ENCODE measurements around the gene AKR7A2. TPM values are rescaled to one million over a fixed set of nuclear protein-coding genes. Genes with fewer than 3 reads are reported as not detected.
"Not testable (repeated sequence)": the region's sequence is repeated elsewhere in the genome, so short reads cannot be mapped to it uniquely, and the experiment has no call there.

AKR7A2 gene
- total RNA-seq, 1 experiment from 2014 or later = 124 TPM

DNA sequence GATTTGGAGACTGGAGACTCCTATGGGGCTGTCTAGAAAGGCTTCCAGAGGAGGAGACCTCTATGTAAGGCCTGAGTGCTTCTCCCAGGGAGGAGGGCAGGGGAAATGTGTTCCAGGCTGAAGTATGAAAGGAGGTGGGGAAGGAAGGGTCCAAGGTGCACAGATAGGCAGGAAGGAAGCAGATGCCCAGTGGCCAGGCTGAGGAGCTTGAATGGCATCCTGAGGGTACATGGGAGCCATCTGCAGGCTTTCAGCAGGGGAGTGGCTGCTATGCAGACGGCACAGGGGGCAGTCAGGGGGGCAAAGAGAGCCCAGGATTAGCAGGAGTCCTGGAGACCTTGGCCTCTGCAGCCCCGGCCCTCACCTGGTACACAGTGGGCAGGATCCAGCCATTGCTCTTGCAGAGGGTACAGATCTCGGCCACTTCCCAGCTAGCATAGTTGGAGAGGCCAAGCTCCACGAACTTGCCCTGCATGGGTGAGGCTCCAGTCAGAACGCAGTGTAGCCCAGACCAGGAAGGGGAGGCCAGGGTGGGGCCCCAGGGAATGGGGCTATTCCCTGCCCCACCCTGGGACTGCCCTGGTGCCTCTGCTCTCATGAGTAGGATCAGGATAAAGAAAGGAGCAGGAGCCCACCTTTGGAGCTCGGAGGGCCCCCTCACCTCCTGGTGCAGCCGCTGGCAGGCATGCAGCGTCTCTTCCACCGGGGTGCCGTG lies 4.0 kb downstream of the AKR7A2 start:
- no peak for DNase-seq (ENCODE audit: low read depth)

DNA sequence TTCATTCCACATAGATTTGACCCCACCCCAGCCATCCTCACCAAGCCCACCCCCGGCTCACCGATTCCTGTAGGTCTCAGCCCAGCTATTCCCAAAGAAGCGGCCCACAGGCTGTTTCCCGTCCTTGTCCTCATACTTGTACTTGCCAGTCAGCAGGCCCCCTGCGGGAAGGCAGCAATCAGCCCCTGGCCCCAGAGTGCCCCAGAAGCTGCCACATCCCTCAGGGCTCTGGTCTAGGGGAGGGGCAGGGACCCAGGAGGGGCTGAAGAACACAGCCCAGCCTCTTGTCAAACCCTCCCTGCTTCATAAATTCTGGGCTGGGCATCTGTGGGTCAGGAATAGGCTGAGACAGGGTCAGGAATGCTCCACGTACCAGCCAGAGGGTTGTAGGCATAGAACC lies 5.0 kb downstream of the AKR7A2 start:
- no peak for DNase-seq (ENCODE audit: low read depth)

DNA sequence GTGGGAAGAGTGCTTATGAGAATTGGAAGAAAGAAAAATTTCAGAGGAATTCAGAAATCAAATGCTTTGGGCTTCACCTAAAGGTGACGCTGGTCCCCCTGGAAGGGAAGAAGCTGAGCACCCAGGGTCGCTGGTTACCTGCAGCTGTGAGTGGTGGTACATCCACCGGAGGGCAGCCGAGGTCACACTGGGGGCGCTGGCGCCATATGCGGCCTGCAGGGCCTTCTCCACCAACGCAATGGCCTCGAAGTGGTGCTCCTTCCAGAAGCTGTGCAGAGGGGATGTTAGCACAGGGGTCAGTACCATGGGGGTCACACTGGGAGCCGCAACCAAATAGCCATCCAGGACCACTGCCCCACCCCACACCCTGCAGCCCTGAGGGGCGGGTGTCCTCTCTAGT lies 6.1 kb downstream of the AKR7A2 start:
- DNase-seq (ENCODE audit: low read depth) = no peak

DNA sequence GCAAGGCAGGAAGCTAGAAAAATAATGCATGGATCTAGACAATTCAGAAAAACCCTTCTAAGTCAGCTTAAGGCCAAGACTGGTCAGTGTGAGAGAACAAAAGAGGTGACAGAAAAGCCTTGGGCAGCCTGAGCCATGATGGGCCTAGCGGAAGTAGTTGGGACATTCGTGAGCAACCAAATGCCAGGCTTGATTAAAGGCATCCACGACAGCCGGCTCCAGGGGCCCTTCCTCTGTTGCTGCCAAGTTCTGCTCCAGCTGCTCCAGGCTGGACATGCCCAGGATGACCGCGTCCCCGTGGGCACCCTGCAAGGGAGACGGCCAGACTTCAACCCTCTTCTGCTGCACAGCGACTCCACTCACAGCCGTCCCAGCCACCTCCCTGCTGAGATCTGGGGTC lies 7.9 kb downstream of the AKR7A2 start:
- DNase-seq (ENCODE audit: low read depth) = not testable (repeated sequence)

DNA sequence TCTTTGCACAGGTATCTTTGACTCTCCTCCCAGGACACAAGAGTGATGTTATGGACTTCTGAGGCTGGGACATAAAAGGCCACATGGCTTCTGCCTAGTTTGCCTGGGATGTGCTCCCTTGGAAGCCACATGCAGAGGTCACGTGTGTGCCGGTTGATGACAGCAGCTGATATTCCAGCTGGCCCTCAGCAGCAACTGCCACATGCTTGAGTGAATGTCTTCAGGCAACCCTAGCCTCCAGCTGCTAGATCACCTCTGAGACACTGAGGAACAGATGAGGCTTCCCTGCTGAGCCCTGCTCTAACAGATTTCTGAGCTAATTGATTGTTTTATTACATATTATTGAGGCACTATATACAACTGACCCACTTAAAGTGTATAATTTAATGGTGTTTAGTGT lies 11.7 kb downstream of the AKR7A2 start:
- no peak for DNase-seq (ENCODE audit: low read depth)

DNA sequence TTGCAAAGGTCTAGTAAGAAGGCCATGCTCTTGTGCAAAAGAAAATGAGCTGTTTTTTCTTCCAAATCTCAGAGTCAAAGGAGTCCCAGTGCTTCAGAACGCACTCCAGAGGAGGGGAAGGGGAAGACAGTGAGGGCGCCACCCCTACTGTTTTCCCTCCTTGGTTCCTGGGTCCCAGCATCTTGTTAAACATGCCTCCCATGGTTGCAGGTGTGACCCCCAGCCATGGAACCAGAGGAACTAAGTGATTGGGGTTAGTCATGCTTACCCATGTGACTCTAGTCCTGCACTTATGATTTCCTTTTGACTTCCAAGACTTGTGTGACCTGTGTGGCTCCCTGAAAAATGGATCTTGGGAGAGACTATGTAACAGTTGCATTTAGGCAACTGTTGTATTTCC lies 17.3 kb downstream of the AKR7A2 start:
- DNase-seq (ENCODE audit: low read depth) = no peak

DNA sequence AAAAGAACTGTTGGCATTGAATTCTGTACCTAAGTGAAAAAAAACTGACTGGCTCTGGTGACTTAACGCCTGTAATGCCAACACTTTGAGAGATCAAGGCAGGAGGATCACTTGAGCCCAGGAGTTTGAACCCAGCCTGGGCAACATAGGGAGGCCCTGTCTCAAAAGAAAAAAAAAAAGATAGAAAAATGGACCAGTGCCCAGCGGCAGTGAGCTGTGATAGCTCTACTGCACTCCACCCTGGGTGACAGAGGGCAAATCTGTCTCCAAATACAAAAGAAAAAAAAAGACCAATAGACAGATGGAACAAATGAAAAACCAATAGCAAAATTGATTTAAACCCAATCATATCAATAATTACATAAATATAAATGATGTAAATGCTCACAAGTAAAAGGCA lies 22.7 kb downstream of the AKR7A2 start:
- no peak for DNase-seq (ENCODE audit: low read depth)

DNA sequence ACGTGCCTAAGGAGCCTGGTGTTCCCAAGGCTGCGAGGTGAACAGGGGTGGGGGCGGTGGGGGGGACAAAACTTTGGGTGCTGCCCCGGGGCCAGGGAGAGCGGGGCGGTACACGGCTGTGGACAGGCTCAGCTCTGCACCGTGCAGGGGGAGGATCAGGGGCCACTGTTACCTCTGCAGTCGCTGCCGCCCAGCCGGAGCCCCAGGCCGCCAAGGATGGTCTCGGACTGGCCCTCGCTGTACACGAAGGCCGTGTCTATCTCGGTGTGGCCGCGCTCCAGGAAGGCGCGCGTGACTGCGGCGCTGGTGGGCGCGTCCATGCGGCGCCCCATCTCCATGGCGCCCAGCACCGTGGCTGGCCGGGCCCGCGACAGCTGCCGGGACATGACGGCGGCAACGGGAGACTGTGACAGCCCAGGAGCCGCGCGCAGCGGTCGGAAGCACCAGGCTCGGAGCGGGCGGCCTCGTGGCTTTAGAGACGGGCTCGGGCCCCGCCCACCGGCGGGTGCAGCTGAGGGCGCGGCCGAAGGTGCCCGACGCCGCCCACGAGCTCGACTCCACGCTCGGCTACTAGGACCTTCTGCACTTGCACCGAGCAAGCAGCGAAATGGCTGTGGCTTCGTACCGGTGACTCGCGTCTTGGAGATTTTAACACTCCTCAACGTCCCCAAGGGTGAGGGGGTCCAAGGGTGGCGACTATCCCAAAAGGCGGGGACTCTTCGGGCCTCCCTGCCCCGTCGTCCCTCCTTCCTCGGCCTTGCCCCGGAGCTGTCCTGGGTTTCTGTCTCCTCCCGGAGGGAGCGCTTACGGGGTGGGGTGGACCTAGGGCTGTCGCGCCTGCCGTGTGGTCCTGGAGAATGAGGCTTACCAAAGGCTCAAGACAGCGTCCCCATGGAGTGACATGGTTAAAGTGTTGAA lies 23.4 kb downstream of the AKR7A2 start, which contains the start of gene AKR7A3:
TSS of gene AKR7A3 (minus strand) at position 447 of the 918 bp plus-strand sequence. CDS start at position 386, 61 bp downstream.
- DNase-seq (ENCODE audit: low read depth) = not testable (repeated sequence)

DNA sequence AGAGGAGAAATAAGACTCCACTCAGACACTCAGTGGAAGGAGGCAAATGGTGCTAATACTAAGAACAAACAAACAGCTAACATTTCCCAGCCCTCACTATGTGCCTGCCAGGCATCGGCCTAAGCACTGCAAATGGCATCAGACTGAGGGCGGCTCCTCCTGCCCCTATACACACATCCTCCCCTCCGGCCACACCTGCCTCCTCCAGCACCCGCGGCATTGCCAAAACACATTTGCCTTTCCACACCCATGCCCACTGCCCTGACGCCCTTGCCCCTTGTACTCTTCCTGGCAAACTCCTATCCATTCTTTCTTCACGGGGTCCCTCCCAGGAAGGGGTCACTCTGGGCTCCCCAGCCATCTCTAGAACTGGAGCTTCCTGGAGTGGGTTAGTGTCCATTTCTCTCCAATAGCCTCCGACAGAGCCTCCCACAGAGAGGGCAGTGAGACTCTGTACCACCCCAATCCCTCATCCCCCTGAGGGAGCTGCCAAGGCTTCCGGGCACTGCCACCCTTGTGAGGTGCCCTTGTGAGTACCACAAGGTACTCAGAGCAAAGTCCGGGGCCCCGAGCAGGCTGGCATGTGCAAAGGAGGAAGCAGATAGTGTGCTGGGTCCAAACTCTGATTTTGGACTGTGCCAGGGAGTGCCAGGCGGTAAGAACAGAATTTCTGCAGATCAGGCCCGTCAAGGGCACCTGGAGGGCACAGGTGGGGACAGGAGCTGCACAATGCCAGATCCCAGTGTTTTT lies 24.3 kb downstream of the AKR7A2 start:
- no peak for DNase-seq (ENCODE audit: low read depth)

DNA sequence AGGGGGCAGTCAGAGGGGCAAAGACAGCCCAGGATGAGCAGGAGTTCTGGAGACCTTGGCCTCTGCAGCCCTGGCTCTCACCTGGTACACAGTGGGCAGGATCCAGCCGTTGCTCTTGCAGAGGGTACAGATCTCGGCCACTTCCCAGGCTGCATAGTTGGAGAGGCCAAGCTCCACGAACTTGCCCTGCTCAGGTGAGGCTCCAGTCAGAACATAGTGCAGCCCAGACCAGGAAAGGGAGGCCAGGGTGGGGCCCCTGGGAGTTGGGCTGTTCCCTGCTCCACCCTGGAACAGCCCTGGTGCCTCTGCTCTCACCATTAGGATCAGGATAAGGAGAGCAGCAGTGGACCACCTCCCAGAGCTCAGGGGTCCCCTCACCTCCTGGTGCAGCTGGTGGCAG lies 26.1 kb downstream of the AKR7A2 start:
- not testable (repeated sequence) for DNase-seq (ENCODE audit: low read depth)

DNA sequence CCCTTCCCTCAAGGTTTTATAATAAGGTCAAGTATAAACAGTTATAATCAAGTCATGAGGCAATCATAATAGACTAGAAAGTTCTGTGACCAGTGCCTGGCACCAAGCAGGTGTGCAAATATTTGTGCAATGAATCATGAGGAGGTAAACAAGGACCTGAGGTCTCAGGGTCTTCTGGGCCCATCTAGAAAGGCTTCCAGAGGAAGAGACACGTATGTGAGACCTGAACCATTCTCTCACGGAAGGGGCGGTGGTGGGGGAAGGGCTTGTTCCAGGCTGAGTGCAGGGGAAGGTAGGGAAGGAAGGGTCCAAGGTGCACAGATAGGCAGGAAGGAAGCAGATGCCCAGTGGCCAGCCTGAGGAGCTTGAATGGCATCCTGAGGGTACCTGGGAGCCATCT lies 26.6 kb downstream of the AKR7A2 start:
- DNase-seq (ENCODE audit: low read depth) = not testable (repeated sequence)

DNA sequence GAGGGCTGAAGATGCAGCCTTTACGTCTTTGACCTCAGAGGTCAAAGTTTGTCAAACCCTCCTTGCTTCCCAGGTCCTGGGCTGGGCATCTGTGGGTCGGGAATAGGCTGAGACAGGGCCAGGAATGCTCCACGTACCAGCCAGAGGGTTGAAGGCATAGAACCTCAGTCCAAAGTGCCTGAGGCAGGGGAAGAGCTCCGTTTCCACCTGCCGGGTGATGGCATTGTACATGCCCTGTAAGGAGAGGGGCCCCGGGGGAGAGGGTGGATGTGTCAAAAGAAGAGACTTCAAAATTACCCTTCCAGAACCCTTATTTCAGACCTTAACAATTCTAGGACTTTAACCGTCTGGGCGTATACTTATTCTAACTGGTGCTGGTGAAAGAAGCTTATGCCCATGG lies 27.1 kb downstream of the AKR7A2 start:
- no peak for DNase-seq (ENCODE audit: low read depth)

DNA sequence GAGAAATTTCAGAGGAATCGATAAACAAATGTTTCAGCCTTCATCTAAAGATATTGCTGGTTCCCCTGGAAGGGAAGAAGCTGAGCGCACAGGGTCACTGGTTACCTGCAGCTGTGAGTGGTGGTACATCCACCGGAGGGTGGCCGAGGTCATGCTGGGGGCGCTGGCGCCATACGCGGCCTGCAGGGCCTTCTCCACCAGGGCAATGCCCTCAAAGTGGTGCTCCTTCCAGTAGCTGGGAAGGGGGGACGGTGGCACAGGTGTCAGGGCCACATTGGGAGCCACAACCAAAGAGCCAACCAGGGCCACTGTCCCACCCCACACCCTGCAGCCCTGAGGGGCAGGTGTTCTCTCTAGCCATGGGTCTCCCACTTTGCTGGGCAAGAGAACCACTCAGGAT lies 28.1 kb downstream of the AKR7A2 start:
- DNase-seq (ENCODE audit: low read depth) = no peak

DNA sequence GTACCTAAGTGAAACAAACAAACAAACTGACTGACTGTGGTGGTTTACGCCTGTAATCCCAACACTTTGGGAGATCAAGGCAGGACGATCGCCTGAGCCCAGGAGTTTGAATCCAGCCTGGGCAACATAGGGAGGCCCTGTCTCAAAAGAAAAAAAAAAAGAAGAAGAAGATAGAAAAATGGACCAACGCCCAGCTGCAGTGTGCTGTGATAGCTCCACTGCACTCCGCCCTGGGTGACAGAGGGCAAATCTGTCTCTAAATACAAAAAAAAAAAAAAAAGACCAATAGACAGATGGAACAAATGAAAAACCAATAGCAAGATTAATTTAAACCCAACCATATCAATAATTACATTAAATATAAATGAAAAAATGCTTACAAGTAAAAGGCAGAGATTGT lies 37.3 kb downstream of the AKR7A2 start:
- DNase-seq (ENCODE audit: low read depth) = no peak

DNA sequence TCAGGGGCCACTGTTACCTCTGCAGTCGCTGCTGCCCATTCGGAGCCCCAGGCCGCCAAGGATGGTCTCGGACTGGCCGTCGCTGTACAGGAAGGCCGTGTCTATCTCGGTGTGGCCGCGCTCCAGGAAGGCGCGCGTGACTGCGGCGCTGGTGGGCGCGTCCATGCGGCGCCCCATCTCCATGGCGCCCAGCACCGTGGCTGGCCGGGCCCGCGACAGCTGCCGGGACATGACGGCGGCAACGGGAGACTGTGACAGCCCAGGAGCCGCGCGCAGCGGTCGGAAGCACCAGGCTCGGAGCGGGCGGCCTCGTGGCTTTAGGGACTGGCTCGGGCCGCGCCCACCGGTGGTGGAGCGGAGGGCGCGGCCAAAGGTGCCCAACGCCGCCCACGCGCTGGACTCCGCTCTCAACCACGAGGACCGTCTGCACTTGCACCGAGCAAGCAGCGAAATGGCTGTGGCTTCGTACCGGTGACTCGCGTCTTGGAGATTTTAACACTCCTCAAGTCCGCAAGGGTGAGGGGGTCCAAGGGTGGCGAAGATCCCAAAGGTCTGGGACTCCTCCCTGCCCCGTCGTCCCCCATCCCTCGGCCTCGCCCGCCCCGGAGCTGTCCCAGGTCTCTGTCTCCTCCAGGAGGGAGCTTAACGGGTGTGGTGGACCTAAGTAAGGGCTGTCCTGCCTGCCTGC lies 38.0 kb downstream of the AKR7A2 start:
- not testable (repeated sequence) for DNase-seq (ENCODE audit: low read depth)

DNA sequence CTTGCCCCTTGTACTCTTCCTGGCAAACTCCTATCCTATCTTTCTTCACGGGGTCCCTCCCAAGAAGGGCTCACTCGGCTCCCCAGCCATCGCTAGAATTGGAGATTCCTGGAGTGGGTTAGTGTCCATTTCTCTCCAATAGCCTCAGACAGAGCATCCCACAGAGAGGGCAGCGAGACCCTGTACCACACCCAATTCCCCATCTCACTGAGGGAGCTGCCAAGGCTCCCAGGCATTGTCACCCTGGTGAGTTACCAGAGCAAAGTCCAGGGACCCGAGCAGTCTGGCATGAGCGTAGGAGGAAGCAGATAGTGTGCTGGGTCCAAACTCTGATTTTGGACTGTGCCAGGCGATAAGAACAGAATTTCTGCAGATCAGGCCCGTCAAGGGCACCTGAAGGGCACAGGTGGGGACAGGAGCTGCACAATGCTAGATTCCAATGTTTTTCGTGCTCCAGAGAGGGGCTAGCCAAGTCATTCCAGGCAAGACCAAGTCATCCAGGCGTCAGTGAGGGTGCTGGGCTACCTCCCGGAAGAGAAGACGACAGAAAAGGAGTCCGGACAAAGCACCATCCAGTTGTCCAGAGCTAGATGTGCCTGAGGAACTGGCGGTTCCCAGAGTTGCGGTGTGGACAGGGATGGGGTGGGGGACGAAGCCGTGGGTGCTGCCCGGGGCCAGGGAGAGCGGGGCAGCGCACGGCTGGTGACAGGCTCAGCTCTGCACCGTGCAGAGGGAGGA lies 38.7 kb downstream of the AKR7A2 start:
- no peak for DNase-seq (ENCODE audit: low read depth)

DNA sequence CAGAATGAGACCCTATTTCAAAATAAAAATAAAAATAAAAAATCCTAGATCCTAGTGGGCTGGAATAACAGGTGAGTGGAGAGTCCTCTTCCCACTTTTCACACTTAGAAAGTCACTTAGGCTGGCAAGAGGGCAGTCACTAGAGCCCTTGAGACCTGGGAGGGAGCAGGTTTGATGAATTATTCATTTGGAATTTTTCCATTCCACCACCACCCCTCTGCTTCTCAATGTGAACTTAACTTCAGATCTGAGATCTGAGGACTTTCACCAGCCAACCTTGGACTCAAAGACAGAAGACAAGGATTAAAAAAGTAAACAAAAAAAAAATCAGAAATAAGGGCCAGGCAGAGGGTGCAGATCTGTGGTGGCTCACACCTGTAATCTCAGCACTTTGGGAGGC lies 39.9 kb downstream of the AKR7A2 start:
- no peak for DNase-seq (ENCODE audit: low read depth)

DNA sequence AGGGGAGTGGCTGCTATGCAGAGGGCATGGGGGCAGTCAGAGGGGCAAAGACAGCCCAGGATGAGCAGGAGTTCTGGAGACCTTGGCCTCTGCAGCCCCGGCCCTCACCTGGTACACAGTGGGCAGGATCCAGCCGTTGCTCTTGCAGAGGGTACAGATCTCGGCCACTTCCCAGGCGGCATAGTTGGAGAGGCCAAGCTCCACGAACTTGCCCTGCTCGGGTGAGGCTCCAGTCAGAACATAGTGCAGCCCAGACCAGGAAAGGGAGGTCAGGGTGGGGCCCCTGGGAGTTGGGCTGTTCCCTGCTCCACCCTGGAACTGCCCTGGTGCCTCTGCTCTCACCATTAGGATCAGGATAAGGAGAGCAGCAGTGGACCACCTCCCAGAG lies 41.6 kb downstream of the AKR7A2 start:
- not testable (repeated sequence) for DNase-seq (ENCODE audit: low read depth)

DNA sequence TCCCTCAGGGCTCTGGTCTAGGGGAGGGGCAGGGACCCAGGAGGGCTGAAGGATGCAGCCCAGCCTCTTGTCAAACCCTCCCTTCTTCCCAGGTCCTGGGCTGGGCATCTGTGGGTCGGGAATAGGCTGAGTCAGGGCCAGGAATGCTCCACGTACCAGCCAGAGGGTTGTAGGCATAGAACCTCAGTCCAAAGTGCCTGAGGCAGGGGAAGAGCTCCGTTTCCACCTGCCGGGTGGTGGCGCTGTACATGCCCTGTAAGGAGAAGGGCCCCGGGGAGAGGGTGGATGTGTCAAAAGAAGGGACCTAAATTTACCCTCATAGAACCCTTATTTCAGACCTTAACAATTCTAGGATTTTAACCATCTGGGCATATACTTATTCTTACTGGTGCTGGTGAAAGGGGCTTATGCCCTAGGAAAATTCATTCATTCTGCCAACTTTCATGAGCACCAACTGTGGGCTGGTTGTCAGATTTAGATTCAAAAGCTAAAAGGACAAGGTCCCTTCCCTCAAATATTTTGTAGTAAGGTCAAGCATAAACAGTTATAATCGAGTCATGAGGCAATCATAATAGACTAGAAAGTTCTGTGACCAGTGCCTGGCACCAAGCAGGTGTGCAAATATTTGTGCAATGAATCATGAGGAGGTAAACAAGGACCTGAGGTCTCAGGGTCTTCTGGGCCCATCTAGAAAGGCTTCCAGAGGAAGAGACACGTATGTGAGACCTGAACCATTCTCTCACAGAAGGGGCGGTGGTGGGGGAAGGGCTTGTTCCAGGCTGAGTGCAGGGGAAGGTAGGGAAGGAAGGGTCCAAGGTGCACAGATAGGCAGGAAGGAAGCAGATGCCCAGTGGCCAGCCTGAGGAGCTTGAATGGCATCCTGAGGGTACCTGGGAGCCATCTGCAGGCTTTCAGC lies 42.3 kb downstream of the AKR7A2 start:
- not testable (repeated sequence) for DNase-seq (ENCODE audit: low read depth)

Measured in HT1080 (cell line).